ENCODE measurements around the gene ENTPD1. TPM values are rescaled to one million over a fixed set of nuclear protein-coding genes. Genes with fewer than 3 reads are reported as not detected.
A peak's percentile ranks its signal among the peaks of the same experiment; 100 is the strongest.
"Not testable (repeated sequence)": the region's sequence is repeated elsewhere in the genome, so short reads cannot be mapped to it uniquely, and the experiment has no call there.

The ENTPD1 gene
- total RNA-seq, 1 donor from 2014 or later: 7.7 TPM

DNA sequence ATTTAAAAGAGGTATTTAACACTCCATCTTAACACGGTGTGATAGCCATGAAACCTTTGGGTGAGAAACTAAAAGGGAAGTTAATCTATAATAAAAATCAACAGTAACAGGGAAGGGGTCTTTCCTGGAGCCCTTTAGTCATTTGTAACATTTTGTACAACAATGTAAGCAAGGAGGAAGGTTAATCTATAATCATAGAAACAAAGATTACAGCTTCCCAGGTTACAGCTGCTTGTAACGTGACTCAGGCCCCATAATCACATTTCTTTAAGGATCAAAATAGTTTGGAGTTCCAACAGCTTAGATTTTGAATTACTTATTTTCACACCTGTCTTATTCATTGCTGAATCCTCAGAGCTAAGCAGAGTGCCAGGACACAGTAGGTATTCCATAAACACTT lies 133.9 kb downstream of the ENTPD1 start:
- H3K27ac ChIP-seq (replicated peaks): no peak overlapping the region
- intact Hi-C loops (cut with micrococcal nuclease): no loop called here
- no peaks in the 10 kb centered on the region for H3K9me3 ChIP-seq (replicated peaks)
- H3K4me1 ChIP-seq: no peaks in the 10 kb centered on the region
- no peaks in the 10 kb centered on the region for H3K36me3 ChIP-seq
- no peak overlapping the region for H3K4me3 ChIP-seq
- H3K27me3 ChIP-seq (ENCODE audit: low read depth): no peaks in the 10 kb centered on the region
- TF ChIP-seq, protein P1, sequence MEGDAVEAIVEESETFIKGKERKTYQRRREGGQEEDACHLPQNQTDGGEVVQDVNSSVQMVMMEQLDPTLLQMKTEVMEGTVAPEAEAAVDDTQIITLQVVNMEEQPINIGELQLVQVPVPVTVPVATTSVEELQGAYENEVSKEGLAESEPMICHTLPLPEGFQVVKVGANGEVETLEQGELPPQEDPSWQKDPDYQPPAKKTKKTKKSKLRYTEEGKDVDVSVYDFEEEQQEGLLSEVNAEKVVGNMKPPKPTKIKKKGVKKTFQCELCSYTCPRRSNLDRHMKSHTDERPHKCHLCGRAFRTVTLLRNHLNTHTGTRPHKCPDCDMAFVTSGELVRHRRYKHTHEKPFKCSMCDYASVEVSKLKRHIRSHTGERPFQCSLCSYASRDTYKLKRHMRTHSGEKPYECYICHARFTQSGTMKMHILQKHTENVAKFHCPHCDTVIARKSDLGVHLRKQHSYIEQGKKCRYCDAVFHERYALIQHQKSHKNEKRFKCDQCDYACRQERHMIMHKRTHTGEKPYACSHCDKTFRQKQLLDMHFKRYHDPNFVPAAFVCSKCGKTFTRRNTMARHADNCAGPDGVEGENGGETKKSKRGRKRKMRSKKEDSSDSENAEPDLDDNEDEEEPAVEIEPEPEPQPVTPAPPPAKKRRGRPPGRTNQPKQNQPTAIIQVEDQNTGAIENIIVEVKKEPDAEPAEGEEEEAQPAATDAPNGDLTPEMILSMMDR (IDR thresholded peaks at IDR 0.05; ENCODE audit: borderline replicate concordance): no peak
- DNase-seq: no peak

DNA sequence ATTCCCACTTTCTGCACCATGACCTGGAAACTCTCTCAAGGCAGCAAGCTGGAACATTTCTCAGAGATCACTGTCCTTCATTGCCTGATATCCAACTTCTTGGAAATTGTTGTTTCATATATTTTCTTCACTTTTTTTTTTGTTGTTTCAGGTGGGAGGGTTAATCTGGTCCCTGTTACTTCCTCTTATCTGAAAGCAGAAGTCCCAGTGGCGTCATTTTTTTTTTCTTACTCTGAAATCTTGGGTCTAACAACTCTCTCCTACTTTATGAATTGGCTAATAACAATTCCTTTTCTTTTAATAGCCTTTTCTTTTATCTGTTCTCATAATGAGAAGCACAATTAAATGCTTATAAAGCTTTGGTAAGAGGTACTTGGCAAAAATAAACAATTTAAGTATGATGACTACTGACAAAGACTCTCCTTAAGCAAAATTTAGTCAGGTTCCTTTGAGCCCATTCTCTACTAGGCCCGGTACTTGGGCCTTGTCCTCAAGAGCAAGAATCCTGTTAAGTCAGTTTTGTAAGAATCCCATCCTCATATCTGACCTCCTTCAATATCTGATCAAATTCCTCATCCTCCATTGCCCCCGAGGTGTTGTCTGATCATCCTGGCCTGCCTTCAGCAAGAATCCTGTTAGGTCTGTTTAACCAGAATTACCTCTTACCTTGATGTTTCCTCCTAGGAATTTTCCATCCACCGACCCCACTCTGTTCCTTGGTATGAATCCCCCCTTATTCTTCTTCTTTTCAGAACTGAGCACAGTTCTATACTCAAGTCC lies 140.3 kb downstream of the ENTPD1 start:
- Histone ChIP-seq H3K9me3 (replicated peaks) (no peaks in the 10 kb centered on the region), H3K36me3 (peaks cover 48% of the 10 kb centered on the region), H3K4me3 (no peak overlapping the region), H3K27me3 (ENCODE audit: low read depth) (no peaks in the 10 kb centered on the region), H3K27ac (replicated peaks) (no peak overlapping the region), H3K4me1 (no peaks in the 10 kb centered on the region)
- no peak for DNase-seq
- TF ChIP-seq, protein P1 (IDR thresholded peaks at IDR 0.05; ENCODE audit: borderline replicate concordance): no peak
- intact Hi-C loops (cut with micrococcal nuclease): no loop called here

- peaks cover 13% of the 10 kb centered on the region for H3K36me3 ChIP-seq
- H3K27ac ChIP-seq (replicated peaks); intact Hi-C loops (cut with micrococcal nuclease); H3K27me3 ChIP-seq (ENCODE audit: low read depth); H3K9me3 ChIP-seq (replicated peaks); H3K4me3 ChIP-seq; DNase-seq: not testable (repeated sequence)
- peaks cover 17% of the 10 kb centered on the region for H3K4me1 ChIP-seq
Observed at GRCh38 chr10:95905897-95906580, 150.1 kb downstream of the ENTPD1 start.

DNA sequence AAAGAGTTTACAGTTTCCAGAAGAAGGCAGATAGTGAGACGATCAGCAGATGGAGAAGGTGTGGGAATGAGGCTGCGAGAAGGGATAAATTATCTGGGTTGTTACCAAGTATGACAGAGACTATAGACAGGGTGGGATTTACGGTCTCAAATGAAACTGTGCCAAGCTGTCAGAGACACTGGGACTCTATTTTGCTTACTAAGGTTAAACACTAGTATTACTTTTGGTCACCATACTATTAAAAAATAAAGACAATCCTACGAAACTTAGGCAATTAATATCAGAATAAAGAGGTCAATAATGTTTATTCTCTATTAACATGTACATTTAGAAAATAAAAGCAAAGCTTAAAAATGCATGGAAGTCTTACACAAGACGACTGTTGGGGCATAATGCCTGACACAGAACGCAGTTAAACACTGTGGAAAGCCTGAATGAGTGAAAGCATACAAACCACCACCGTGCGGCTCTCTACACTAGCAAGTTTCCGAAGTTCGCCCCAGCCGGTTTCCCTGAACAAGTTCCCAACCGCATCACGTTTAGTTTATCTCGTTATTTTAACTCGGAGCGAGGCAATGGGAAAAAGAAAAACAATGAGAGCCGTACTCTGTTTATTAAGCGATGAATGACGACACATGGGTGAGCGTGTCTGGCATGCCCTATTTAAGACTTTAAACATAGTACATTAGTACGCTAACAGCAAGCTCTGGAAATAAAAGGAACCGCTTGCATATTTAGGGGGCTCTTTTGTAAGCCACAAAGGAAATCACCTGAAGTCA lies 150.9 kb downstream of the ENTPD1 start:
- intact Hi-C loops (cut with micrococcal nuclease): no loop called here
- H3K9me3 ChIP-seq (replicated peaks): no peaks in the 10 kb centered on the region
- peak overlapping the region; percentile 83 for H3K27ac ChIP-seq (replicated peaks)
- TF ChIP-seq, protein P1 (IDR thresholded peaks at IDR 0.05; ENCODE audit: borderline replicate concordance): peak; percentile 8
- H3K4me1 ChIP-seq: peaks cover 17% of the 10 kb centered on the region
- H3K4me3 ChIP-seq: peak overlapping the region; percentile 82
- peak; percentile 26 for DNase-seq
- peaks cover 13% of the 10 kb centered on the region for H3K36me3 ChIP-seq
- H3K27me3 ChIP-seq (ENCODE audit: low read depth): no peaks in the 10 kb centered on the region

DNA sequence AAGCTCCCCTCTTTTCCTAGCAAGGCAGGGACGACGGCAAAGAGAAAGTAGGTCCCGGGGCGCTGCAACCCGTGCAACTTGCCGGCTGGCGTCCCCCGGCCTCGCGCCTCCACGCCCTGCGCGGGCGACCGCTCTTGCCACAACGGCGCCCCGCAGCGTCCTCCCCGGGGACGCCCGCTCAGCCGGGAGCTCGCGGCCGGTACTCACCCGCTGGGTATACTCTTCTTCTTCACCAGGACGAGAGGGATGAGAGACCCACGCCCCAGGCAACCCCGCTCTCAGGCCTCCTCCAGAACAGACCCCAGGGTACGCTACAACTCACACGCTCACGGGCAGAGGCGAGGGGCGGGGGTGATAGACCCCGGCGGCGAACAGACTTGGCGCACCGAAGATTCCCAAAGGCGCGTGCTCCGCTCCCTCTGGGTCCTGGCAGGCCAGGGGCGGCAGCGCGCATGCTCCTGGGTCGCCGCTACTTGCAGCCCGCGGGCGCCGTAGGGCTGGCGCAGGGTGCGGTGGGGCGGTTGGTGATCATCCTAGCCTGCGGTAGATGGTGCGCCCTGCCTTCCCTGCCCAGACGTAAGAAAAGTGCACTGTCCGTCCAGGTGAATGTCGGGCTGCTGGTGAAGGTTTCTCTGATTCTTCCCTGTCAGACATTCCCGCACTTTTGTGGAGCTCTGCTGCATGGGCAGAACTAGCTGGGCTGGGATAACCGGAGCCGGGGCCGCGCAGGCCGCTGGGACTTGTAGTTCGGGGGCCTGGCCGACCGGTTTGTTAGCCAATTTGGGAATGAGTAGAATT lies 151.7 kb downstream of the ENTPD1 start, which contains the start of gene CC2D2B:
TSS of gene CC2D2B (plus strand) at position 520 of the 798 bp plus-strand sequence. CDS start 3,349 bp downstream, outside the sequence.
- Histone ChIP-seq H3K27me3 (ENCODE audit: low read depth) (no peaks in the 10 kb centered on the region), H3K4me3 (peak within 1 kb of the TSS; percentile 82), H3K27ac (replicated peaks) (peak within 1 kb of the TSS; percentile 83), H3K4me1 (peaks cover 17% of the 10 kb centered on the region), H3K9me3 (replicated peaks) (no peaks in the 10 kb centered on the region), H3K36me3 (peaks cover 10% of the 10 kb centered on the region)
- intact Hi-C loops (cut with micrococcal nuclease): no loop called here
- DNase-seq: peak; percentile 83
- TF ChIP-seq, protein P1 (IDR thresholded peaks at IDR 0.05; ENCODE audit: borderline replicate concordance): peak; percentile 4
